K562 (cell line): Measurements from ENCODE around the gene TMEM147.

Experiments
- CTCF ChIP-seq, 3 experiments: IDR thresholded peaks in 2 of 3; conservative IDR thresholded peaks in 1 of 3; 2 replicates each; pipeline ENCODE4 v1.5.1; 2011 to 2012; ENCODE audit warnings: low read length in 3 of 3, mild to moderate bottlenecking in 3 of 3, control low read depth in 2 of 3, improper control_type of control experiment in 1 of 3, inconsistent platforms in 1 of 3, low read depth in 1 of 3, mixed read lengths in 1 of 3, moderate library complexity in 1 of 3; ENCODE audit not compliant: insufficient read depth in 2 of 3
- KAT2B ChIP-seq: IDR thresholded peaks from one replicate; pipeline ENCODE4 v1.6.1; 2012; ENCODE audit warnings: low read depth, mild to moderate bottlenecking, control low read depth, inconsistent platforms, low read length, moderate library complexity
- MXD1 ChIP-seq: fragments of 250-450 bp; sonication (Bioruptor Pico); IDR thresholded peaks from 2 replicates; pipeline ENCODE4 v1.8.0; 2021; ENCODE audit warnings: borderline replicate concordance, mild to moderate bottlenecking, moderate library complexity; ENCODE audit not compliant: poor library complexity, severe bottlenecking
- NBN ChIP-seq: fragments of 450-650 bp; IDR thresholded peaks from 2 replicates; pipeline ENCODE4 v1.6.1; 2016; ENCODE audit warnings: low read depth, mild to moderate bottlenecking
- NFATC3 ChIP-seq: fragments of 450-650 bp; IDR thresholded peaks from 2 replicates; pipeline ENCODE4 v1.6.1; 2017; ENCODE audit warnings: mild to moderate bottlenecking
- POLR2AphosphoS5 ChIP-seq: IDR thresholded peaks from 2 replicates; pipeline ENCODE4 v1.6.1; 2011; ENCODE audit warnings: mild to moderate bottlenecking, low read depth, low read length, moderate library complexity; ENCODE audit not compliant: control insufficient read depth, insufficient read depth
- RAD21 ChIP-seq, 2 experiments: fragments of 250-450 bp in 1 of 2; fragments of 450-650 bp in 1 of 2; sonication (Bioruptor Pico) in 1 of 2; formaldehyde crosslinking in 1 of 2; IDR thresholded peaks in 1 of 2; conservative IDR thresholded peaks in 1 of 2; 2 replicates each; pipeline versions ENCODE4 v1.4.0 to v1.8.0; 2020 to 2022; ENCODE audit warnings: mild to moderate bottlenecking in 2 of 2, moderate library complexity in 1 of 2
- ZNF239 ChIP-seq: fragments of 250-450 bp; sonication (Bioruptor Pico); IDR thresholded peaks from 2 replicates; pipeline ENCODE4 v1.4.0; 2020; ENCODE audit warnings: mild to moderate bottlenecking
- ZNF408 ChIP-seq: fragments of 250-450 bp; sonication (Bioruptor Pico); IDR thresholded peaks from 2 replicates; pipeline ENCODE4 v1.4.0; 2020; ENCODE audit warnings: low read depth, mild to moderate bottlenecking, moderate library complexity
- ZZZ3 ChIP-seq: fragments of 450-650 bp; IDR thresholded peaks from 2 replicates; pipeline ENCODE4 v1.6.1; 2016; ENCODE audit warnings: antibody characterized with exemption, mild to moderate bottlenecking, moderate library complexity
- TF ChIP-seq, protein P1 (sequence below): sonication (generic); formaldehyde crosslinking; IDR thresholded peaks from 2 replicates; pipeline ENCODE4 v1.9.0; 2022; ENCODE audit warnings: mild to moderate bottlenecking, missing genetic modification reagents

DNA sequence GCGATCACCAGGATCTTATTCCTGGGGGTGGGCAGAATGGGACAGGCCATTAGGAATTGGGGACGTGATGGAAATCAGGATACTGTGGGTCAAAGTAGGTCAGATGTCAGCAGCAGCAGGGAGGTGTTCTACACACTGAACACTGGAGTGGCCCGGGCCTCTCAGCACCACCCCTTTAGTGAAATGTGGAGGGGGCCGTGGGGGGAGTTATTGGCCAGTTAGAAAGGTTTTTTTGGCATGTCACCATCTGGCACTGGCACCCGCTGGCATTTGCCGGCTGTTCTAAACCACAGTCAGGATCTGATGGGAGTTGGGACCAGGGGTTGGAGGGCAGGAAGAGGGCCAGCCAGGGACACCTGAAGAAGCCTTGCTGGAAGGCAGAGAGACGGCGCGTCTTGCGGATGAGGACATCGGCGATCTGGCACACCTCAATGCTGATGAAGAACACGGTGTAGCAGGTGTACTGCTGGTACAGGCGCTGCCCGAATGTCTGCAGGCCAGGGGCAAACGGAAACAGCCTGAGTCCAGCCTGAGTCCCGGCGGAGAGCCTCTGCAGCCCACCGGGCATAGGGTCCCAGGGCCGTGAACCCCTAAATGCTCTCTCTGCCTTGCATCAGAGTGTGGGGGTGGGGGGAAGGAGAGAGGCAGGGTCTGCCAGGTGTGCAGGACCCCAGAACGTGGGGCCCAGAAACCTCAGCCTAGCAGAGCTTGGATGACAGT lies 5.8 kb downstream of the TMEM147 start:
- TF ChIP-seq RAD21 (CRISPR knock-in tag; conservative IDR thresholded peaks at IDR 0.05 in 1 of 2, IDR thresholded peaks at IDR 0.05 in 1 of 2) (no peak), MXD1 (no peak), NBN (no peak), ZNF408 (CRISPR knock-in tag) (no peak), POLR2AphosphoS5 (no peak), NFATC3 (no peak), KAT2B (no peak), ZZZ3 (no peak), CTCF (IDR thresholded peaks at IDR 0.05 in 2 of 3, conservative IDR thresholded peaks at IDR 0.05 in 1 of 3; ENCODE audit: insufficient read depth in 2 of 3, low read depth in 1 of 3, low read length in 3 of 3) (no peak), ZNF239 (CRISPR knock-in tag) (no peak)
- TF ChIP-seq, protein P1, sequence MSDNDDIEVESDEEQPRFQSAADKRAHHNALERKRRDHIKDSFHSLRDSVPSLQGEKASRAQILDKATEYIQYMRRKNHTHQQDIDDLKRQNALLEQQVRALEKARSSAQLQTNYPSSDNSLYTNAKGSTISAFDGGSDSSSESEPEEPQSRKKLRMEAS (CRISPR knock-in tag): no peak
